Esophagus muscularis mucosa (tissue), 4 donors: ENCODE measurements around the gene UBQLN4. TPM values are rescaled to one million over a fixed set of nuclear protein-coding genes. Genes with fewer than 3 reads are reported as not detected.
A peak's percentile ranks its signal among the peaks of the same experiment; 100 is the strongest.

Experiments
- DNase-seq: peaks from one replicate; pipeline ENCODE4 v3.0.0-alpha.2; 2017; ENCODE audit errors: extremely low spot score
- H3K27ac ChIP-seq, 4 donors: fragments of 200-600 bp; sonication (generic); replicated peaks in 1 of 4; 1 replicate in 3 of 4; 2 replicates in 1 of 4; pipeline ENCODE4 v1.5.1; 2016 to 2019; ENCODE audit warnings: mild to moderate bottlenecking in 1 of 4
- H3K27me3 ChIP-seq, 4 donors: fragments of 200-600 bp; sonication (generic); one replicate each; pipeline versions ENCODE4 v1.5.1 to v1.6.0; 2016 to 2019
- H3K36me3 ChIP-seq, 4 donors: fragments of 200-600 bp; sonication (generic); one replicate each; pipeline ENCODE4 v1.5.1; 2016 to 2019
- H3K4me1 ChIP-seq, 4 donors: fragments of 200-600 bp; sonication (generic); one replicate each; pipeline ENCODE4 v1.5.1; 2016 to 2019
- H3K4me3 ChIP-seq, 4 donors: fragments of 200-600 bp; sonication (generic); 1 replicate in 2 of 4; 2 replicates in 2 of 4; pipeline ENCODE4 v1.5.1; 2016 to 2019; ENCODE audit warnings: mild to moderate bottlenecking in 4 of 4, moderate library complexity in 1 of 4
- H3K9me3 ChIP-seq, 4 donors: fragments of 200-600 bp; sonication (generic); 1 replicate in 3 of 4; 2 replicates in 1 of 4; pipeline ENCODE4 v1.5.1; 2016 to 2019
- CTCF ChIP-seq, 3 experiments: fragments of 200-600 bp in 2 of 3; fragments of 450-650 bp in 1 of 3; sonication (generic) in 2 of 3; IDR thresholded peaks; one replicate each; pipeline ENCODE4 v1.5.1; 2017 to 2019; ENCODE audit warnings: antibody characterized with exemption in 3 of 3, mild to moderate bottlenecking in 2 of 3, moderate library complexity in 1 of 3
- EP300 ChIP-seq: sonication (generic); formaldehyde crosslinking; IDR thresholded peaks from one replicate; pipeline ENCODE4 v1.6.1; 2017; ENCODE audit warnings: antibody characterized with exemption
- POLR2A ChIP-seq: fragments of 450-650 bp; IDR thresholded peaks from one replicate; pipeline ENCODE4 v1.6.1; 2017; ENCODE audit warnings: antibody characterized with exemption, moderate library complexity, mild to moderate bottlenecking, low read depth
- POLR2AphosphoS5 ChIP-seq, 2 donors: sonication (generic); formaldehyde crosslinking; IDR thresholded peaks; one replicate each; pipeline ENCODE4 v1.6.1; 2017; ENCODE audit warnings: antibody characterized with exemption in 2 of 2
- WGBS: methylation state at CpG from one replicate; pipeline ENCODE4 v1.1.5; 2018; 5-methylcytosine and 5-hydroxymethylcytosine counted together
- intact Hi-C: fragments of 100-400 bp; cut with DNase I; formaldehyde crosslinking; loops from one replicate; pipeline ENCODE4 v1.15.1; 2023
- total RNA-seq, 4 donors: library from RNA; depleted of rRNA; stranded (reverse); fragments of >200 nt; gene quantifications; one replicate each; pipeline versions ENCODE4 v1.1.0 to v1.2.1, GENCODE V29; 2016

The UBQLN4 gene
- total RNA-seq, 4 donors from 2014 or later: 17.4 to 33.3 (median 26.0) TPM

- no peaks in the 10 kb centered on the region for H3K27me3 ChIP-seq
- no peak overlapping the region for H3K4me3 ChIP-seq
- peaks cover 59 to 69% (median 67%) of the 10 kb centered on the region in 4 donors for H3K4me1 ChIP-seq
- peak overlapping the region in 3 of 4 donors; percentile 2 to 14 (median 5) for H3K27ac ChIP-seq
- WGBS: 83% methylated on average over 3 of the region's 3 CpGs
- H3K9me3 ChIP-seq: no peaks in the 10 kb centered on the region
- no peaks in the 10 kb centered on the region for H3K36me3 ChIP-seq
- intact Hi-C loops: loop anchor here (5.0 kb wide), 1 partner anchor 113 kb away; the partner anchor contains the start of gene PMF1
- no peak for DNase-seq
- TF ChIP-seq CTCF (IDR thresholded peaks at IDR 0.05) (no peak), EP300 (no peak), POLR2AphosphoS5 (IDR thresholded peaks at IDR 0.05) (no peak), POLR2A (no peak)
Measured at GRCh38 chr1:156099282-156099681, 45.7 kb upstream of the UBQLN4 start.

- intact Hi-C loops: loop anchor here (5.0 kb wide), 1 partner anchor 114 kb away; the partner anchor contains the start of gene PMF1
- H3K27me3 ChIP-seq: no peaks in the 10 kb centered on the region
- no peaks in the 10 kb centered on the region for H3K36me3 ChIP-seq
- H3K9me3 ChIP-seq: no peaks in the 10 kb centered on the region
- H3K4me3 ChIP-seq: no peak overlapping the region
- peak overlapping the region in 3 of 4 donors; percentile 2 to 83 (median 14) for H3K27ac ChIP-seq
- no peak for TF ChIP-seq POLR2AphosphoS5 (IDR thresholded peaks at IDR 0.05)
- no peak for TF ChIP-seq POLR2A
- no peak for TF ChIP-seq CTCF (IDR thresholded peaks at IDR 0.05)
- TF ChIP-seq EP300: no peak
- no peak for DNase-seq
- peaks cover 55 to 64% (median 62%) of the 10 kb centered on the region in 4 donors for H3K4me1 ChIP-seq
- WGBS: 71% methylated on average over 1 of the region's 2 CpGs
Measured at GRCh38 chr1:156098784-156099183, 45.2 kb upstream of the UBQLN4 start.

GRCh38 chr1:156097499-156098178 is 44.0 kb upstream of the UBQLN4 start:
- H3K4me1 ChIP-seq: peaks cover 43 to 52% (median 50%) of the 10 kb centered on the region in 4 donors
- TF ChIP-seq CTCF (IDR thresholded peaks at IDR 0.05) (no peak), POLR2A (no peak), EP300 (no peak), POLR2AphosphoS5 (IDR thresholded peaks at IDR 0.05) (no peak)

GRCh38 chr1:156096640-156097391 is 43.2 kb upstream of the UBQLN4 start:
- H3K27me3 ChIP-seq: no peaks in the 10 kb centered on the region
- H3K27ac ChIP-seq: peak overlapping the region; percentile 78 to 86 (median 84)
- TF ChIP-seq POLR2A (no peak), CTCF (IDR thresholded peaks at IDR 0.05) (peak in 2 of 3 experiments; percentile 97 to 99), POLR2AphosphoS5 (IDR thresholded peaks at IDR 0.05) (peak; percentile 80 to 83), EP300 (no peak)
- peak; percentile 97 for DNase-seq
- WGBS: 23% methylated on average over 12 of the region's 14 CpGs
- no peaks in the 10 kb centered on the region for H3K36me3 ChIP-seq
- peaks cover 35 to 44% (median 42%) of the 10 kb centered on the region in 4 donors for H3K4me1 ChIP-seq
- no peaks in the 10 kb centered on the region for H3K9me3 ChIP-seq
- intact Hi-C loops: loop anchor here (1.0 to 5.0 kb wide), 2 partner anchors 33 to 115 kb away; partner anchors contain the start of gene PMF1
- H3K4me3 ChIP-seq: peak overlapping the region in 2 of 4 donors; percentile 3 to 32

More at GRCh38 chr1:156097499-156098178, 44.0 kb upstream of the UBQLN4 start:
- Histone ChIP-seq H3K36me3 (no peaks in the 10 kb centered on the region), H3K27ac (peak overlapping the region; percentile 78 to 86 (median 84)), H3K4me3 (no peak overlapping the region), H3K27me3 (no peaks in the 10 kb centered on the region), H3K9me3 (no peaks in the 10 kb centered on the region)
- 83% methylated on average over 9 of the region's 9 CpGs for WGBS
- intact Hi-C loops: loop anchor here (5.0 kb wide), 1 partner anchor 115 kb away; the partner anchor contains the start of gene PMF1
- DNase-seq: no peak
